ENCODE data around the gene KCNH8.
"Not testable (repeated sequence)": the region's sequence is repeated elsewhere in the genome, so short reads cannot be mapped to it uniquely, and the experiment has no call there.

DNA sequence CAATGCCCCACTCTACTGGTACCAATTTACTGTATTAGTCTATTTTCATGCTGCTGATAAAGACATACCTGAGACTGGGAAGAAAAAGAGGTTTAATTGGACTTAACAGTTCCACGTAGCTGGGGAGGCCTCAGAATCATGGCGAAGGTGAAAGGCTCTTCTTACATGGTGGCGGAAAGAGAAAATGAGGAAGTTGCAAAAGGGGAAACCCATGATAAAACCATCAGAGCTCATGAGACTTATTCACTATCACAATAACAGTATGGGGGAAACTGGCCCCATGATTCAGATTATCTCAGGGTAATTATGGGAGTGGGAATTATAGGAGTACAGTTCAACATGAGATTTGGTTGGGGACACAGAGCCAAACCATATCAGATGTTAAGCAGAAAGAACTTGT, 81.6 kb downstream of the KCNH8 start:
- TF ChIP-seq, protein P1, sequence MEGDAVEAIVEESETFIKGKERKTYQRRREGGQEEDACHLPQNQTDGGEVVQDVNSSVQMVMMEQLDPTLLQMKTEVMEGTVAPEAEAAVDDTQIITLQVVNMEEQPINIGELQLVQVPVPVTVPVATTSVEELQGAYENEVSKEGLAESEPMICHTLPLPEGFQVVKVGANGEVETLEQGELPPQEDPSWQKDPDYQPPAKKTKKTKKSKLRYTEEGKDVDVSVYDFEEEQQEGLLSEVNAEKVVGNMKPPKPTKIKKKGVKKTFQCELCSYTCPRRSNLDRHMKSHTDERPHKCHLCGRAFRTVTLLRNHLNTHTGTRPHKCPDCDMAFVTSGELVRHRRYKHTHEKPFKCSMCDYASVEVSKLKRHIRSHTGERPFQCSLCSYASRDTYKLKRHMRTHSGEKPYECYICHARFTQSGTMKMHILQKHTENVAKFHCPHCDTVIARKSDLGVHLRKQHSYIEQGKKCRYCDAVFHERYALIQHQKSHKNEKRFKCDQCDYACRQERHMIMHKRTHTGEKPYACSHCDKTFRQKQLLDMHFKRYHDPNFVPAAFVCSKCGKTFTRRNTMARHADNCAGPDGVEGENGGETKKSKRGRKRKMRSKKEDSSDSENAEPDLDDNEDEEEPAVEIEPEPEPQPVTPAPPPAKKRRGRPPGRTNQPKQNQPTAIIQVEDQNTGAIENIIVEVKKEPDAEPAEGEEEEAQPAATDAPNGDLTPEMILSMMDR (IDR thresholded peaks at IDR 0.05): not testable (repeated sequence)
- TF ChIP-seq POLR2A (IDR thresholded peaks at IDR 0.05); EP300 (IDR thresholded peaks at IDR 0.05; ENCODE audit: low read depth): not testable (repeated sequence)
